HepG2 (cell line): ENCODE data around the gene COQ9. TPM values are rescaled to one million over a fixed set of nuclear protein-coding genes. Genes with fewer than 3 reads are reported as not detected.

Experiments used
- ATF1 ChIP-seq: IDR thresholded peaks from 2 replicates; pipeline ENCODE4 v1.6.1; 2016; ENCODE audit warnings: mild to moderate bottlenecking, control low read depth
- ATF7-NPFF ChIP-seq: sonication (generic); formaldehyde crosslinking; IDR thresholded peaks from 2 replicates; pipeline ENCODE4 v1.8.1; 2023; ENCODE audit warnings: mild to moderate bottlenecking, low read depth, missing genetic modification reagents, moderate library complexity
- MTA3 ChIP-seq: sonication (generic); formaldehyde crosslinking; IDR thresholded peaks from 2 replicates; pipeline ENCODE4 v1.4.0; 2020; ENCODE audit warnings: missing genetic modification reagents
- RELA ChIP-seq: sonication (generic); formaldehyde crosslinking; IDR thresholded peaks from 2 replicates; pipeline ENCODE4 v1.4.0; 2020; ENCODE audit warnings: missing genetic modification reagents
- SMAD1 ChIP-seq: sonication (generic); formaldehyde crosslinking; IDR thresholded peaks from 2 replicates; pipeline ENCODE4 v1.4.0; 2020; ENCODE audit warnings: missing genetic modification reagents, low read depth, mild to moderate bottlenecking, borderline replicate concordance
- ZNF598 ChIP-seq: sonication (generic); formaldehyde crosslinking; IDR thresholded peaks from 2 replicates; pipeline ENCODE4 v1.5.1; 2020; ENCODE audit warnings: mild to moderate bottlenecking, missing genetic modification reagents, borderline replicate concordance
- ZNF724P ChIP-seq: sonication (generic); formaldehyde crosslinking; IDR thresholded peaks from 2 replicates; pipeline ENCODE4 v1.8.0; 2022; ENCODE audit warnings: missing genetic modification reagents, borderline replicate concordance
- ZNF768 ChIP-seq: sonication (generic); formaldehyde crosslinking; IDR thresholded peaks from 2 replicates; pipeline ENCODE4 v1.4.0; 2020; ENCODE audit warnings: missing genetic modification reagents
- polyA plus RNA-seq, 8 experiments: library from polyadenylated mRNA; depleted of rRNA in 3 of 8; stranded (reverse) in 7 of 8; unstranded in 1 of 8; fragments of >200 nt; fragmentation: Illumina TruSeq in 4 of 8; extraction: Trizol in 4 of 8; gene quantifications; 2 replicates each; pipeline versions ENCODE4 v1.2.1 to v1.2.3, GENCODE V29; 2011 to 2016; ENCODE audit warnings: low read depth in 4 of 8, missing spikeins in 1 of 8, mixed read lengths in 1 of 8; ENCODE audit not compliant: insufficient read depth in 1 of 8
- total RNA-seq, 5 experiments: library from RNA; depleted of rRNA; stranded (reverse); fragments of >200 nt; fragmentation: Illumina TruSeq; extraction: Trizol; gene quantifications; 2 replicates each; pipeline ENCODE4 v1.2.3, GENCODE V29; 2016; ENCODE audit warnings: low read depth in 1 of 5
- TF ChIP-seq, protein P1 (sequence below): sonication (generic); formaldehyde crosslinking; IDR thresholded peaks from 2 replicates; pipeline ENCODE4 v1.9.0; 2021; ENCODE audit warnings: mild to moderate bottlenecking, missing genetic modification reagents

The COQ9 gene
- total and polyA plus RNA-seq, 2 of the 13 experiments (the other 11 are each of a cell fraction or from before 2014, with no cell fraction given) = 57.5 to 108 TPM

DNA sequence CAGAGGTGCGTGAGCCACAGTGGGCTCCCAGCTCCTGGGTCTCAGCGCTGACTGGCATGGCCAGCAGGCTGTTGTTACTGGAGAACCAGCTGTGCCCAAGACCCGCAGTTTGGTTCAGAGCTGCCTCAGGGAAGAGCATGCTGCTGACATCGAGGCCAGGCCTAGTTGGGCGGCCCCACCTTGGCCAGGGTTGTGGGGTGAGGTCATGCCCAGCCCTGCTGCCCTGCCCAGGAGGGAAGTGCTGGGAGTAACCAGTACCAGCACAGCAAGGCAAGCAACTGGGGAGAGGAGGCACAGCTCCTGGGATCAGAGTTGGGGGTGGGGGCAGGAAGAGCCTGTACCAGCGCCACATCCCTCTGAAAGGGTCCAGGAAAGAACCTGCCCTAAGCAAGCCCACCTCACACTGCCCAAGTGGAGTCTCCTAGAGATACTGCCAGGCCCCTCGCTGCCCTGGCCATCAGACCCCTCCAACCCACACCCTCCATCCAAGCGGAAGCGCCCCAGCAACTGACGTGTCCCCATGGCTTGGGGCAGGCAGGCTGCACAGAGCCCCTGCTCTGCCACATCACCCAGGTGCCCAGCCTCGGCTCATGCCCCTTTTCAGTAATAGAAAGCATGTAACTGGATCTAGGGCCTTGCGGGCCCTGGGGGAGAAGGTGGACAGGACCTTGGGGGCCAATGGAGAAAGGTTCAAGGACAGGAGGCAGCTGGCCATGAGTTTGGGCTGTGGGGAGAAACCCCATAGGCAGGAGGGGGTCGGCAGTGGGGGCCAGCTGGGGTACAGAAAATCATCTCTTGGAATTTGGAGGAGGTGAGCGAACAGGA is 38.0 kb downstream of the COQ9 start (continued):
- TF ChIP-seq ZNF598 (CRISPR knock-in tag) = no peak
- TF ChIP-seq ATF1 (CRISPR knock-in tag) = no peak
- TF ChIP-seq MTA3 (CRISPR knock-in tag) = no peak
- TF ChIP-seq ATF7-NPFF (CRISPR knock-in tag) = 0 out of 2 replicates have a peak, but pooled peaks have one; percentile 33
- TF ChIP-seq ZNF768 (CRISPR knock-in tag) = peak; percentile 97
- TF ChIP-seq, protein P1, sequence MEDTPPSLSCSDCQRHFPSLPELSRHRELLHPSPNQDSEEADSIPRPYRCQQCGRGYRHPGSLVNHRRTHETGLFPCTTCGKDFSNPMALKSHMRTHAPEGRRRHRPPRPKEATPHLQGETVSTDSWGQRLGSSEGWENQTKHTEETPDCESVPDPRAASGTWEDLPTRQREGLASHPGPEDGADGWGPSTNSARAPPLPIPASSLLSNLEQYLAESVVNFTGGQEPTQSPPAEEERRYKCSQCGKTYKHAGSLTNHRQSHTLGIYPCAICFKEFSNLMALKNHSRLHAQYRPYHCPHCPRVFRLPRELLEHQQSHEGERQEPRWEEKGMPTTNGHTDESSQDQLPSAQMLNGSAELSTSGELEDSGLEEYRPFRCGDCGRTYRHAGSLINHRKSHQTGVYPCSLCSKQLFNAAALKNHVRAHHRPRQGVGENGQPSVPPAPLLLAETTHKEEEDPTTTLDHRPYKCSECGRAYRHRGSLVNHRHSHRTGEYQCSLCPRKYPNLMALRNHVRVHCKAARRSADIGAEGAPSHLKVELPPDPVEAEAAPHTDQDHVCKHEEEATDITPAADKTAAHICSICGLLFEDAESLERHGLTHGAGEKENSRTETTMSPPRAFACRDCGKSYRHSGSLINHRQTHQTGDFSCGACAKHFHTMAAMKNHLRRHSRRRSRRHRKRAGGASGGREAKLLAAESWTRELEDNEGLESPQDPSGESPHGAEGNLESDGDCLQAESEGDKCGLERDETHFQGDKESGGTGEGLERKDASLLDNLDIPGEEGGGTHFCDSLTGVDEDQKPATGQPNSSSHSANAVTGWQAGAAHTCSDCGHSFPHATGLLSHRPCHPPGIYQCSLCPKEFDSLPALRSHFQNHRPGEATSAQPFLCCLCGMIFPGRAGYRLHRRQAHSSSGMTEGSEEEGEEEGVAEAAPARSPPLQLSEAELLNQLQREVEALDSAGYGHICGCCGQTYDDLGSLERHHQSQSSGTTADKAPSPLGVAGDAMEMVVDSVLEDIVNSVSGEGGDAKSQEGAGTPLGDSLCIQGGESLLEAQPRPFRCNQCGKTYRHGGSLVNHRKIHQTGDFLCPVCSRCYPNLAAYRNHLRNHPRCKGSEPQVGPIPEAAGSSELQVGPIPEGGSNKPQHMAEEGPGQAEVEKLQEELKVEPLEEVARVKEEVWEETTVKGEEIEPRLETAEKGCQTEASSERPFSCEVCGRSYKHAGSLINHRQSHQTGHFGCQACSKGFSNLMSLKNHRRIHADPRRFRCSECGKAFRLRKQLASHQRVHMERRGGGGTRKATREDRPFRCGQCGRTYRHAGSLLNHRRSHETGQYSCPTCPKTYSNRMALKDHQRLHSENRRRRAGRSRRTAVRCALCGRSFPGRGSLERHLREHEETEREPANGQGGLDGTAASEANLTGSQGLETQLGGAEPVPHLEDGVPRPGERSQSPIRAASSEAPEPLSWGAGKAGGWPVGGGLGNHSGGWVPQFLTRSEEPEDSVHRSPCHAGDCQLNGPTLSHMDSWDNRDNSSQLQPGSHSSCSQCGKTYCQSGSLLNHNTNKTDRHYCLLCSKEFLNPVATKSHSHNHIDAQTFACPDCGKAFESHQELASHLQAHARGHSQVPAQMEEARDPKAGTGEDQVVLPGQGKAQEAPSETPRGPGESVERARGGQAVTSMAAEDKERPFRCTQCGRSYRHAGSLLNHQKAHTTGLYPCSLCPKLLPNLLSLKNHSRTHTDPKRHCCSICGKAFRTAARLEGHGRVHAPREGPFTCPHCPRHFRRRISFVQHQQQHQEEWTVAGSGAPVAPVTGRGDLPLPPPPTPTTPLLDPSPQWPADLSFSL (CRISPR knock-in tag) = no peak
- no peak for TF ChIP-seq RELA
- no peak for TF ChIP-seq ZNF724P (CRISPR knock-in tag)
- no peak for TF ChIP-seq SMAD1 (CRISPR knock-in tag)
